Measurements from ENCODE around the gene MYH10. TPM values are rescaled to one million over a fixed set of nuclear protein-coding genes. Genes with fewer than 3 reads are reported as not detected.

The MYH10 gene
- total and polyA plus RNA-seq, 9 of the 15 experiments (the other 6 are each of a cell fraction or from before 2014, with no cell fraction given) = 16.3 to 95.3 (median 39.7) TPM

- TF ChIP-seq PHTF2 (CRISPR knock-in tag; IDR thresholded peaks at IDR 0.05) = no peak
- TF ChIP-seq ZNF778 (CRISPR knock-in tag; IDR thresholded peaks at IDR 0.05) = no peak
- TF ChIP-seq ZNF780A (CRISPR knock-in tag; IDR thresholded peaks at IDR 0.05) = no peak
- peak; percentile 50; the same call in 1 of the 2 replicates for TF ChIP-seq TOE1 (IDR thresholded peaks at IDR 0.05; ENCODE audit: borderline replicate concordance)
- no peak for TF ChIP-seq TOE1 (CRISPR knock-in tag; IDR thresholded peaks at IDR 0.05; ENCODE audit: borderline replicate concordance, low read depth)
- TF ChIP-seq NFE2L1 (tag; IDR thresholded peaks at IDR 0.05; ENCODE audit: borderline replicate concordance, low read depth) = no peak
- no peak for TF ChIP-seq RFX5 (IDR thresholded peaks at IDR 0.05; ENCODE audit: low read depth, low read length)
- TF ChIP-seq ZBTB2 (IDR thresholded peaks at IDR 0.05) = peak; percentile 87
- no peak for TF ChIP-seq FOXJ2 (tag; IDR thresholded peaks at IDR 0.05)
- TF ChIP-seq ZNF165 (CRISPR knock-in tag; IDR thresholded peaks at IDR 0.05; ENCODE audit: borderline replicate concordance) = no peak
- no peak for TF ChIP-seq ETS2 (tag; IDR thresholded peaks at IDR 0.05; ENCODE audit: borderline replicate concordance, poor library complexity, severe bottlenecking)
- no peak for TF ChIP-seq ZNF263 (CRISPR knock-in tag; IDR thresholded peaks at IDR 0.05; ENCODE audit: borderline replicate concordance)
- TF ChIP-seq HMG20B (CRISPR knock-in tag; IDR thresholded peaks at IDR 0.05) = no peak
- no peak for TF ChIP-seq MYBL2 (IDR thresholded peaks at IDR 0.05; ENCODE audit: low read depth)
- no peak for TF ChIP-seq MYBL2 (CRISPR knock-in tag; IDR thresholded peaks at IDR 0.05; ENCODE audit: borderline replicate concordance)
- TF ChIP-seq NRF1 (conservative IDR thresholded peaks at IDR 0.05 in 1 of 2, IDR thresholded peaks at IDR 0.05 in 1 of 2) = no peak
- no peak for TF ChIP-seq PCBP2 (IDR thresholded peaks at IDR 0.05; ENCODE audit: low read depth, low read length, poor library complexity, severe bottlenecking)
- peak; percentile 98 for TF ChIP-seq MECOM (CRISPR knock-in tag; IDR thresholded peaks at IDR 0.05)
- TF ChIP-seq DDX20 (tag; IDR thresholded peaks at IDR 0.05; ENCODE audit: low read depth) = no peak
- TF ChIP-seq SRSF3 (IDR thresholded peaks at IDR 0.05; ENCODE audit: insufficient read depth, low read length) = no peak
- TF ChIP-seq XRCC3 (IDR thresholded peaks at IDR 0.05) = no peak
- peak; percentile 92 for TF ChIP-seq KLF16 (IDR thresholded peaks at IDR 0.05)
- TF ChIP-seq MAFF (IDR thresholded peaks at IDR 0.05; ENCODE audit: low read length) = no peak
- TF ChIP-seq ATF1 (CRISPR knock-in tag; IDR thresholded peaks at IDR 0.05) = no peak
- TF ChIP-seq ATF1 (tag; IDR thresholded peaks at IDR 0.05) = peak; percentile 71
- peak; percentile 86; the same call in 1 of the 2 replicates for TF ChIP-seq HDAC2 (IDR thresholded peaks at IDR 0.05)
- no peak for TF ChIP-seq KAT8 (IDR thresholded peaks at IDR 0.05; ENCODE audit: low read depth)
- peak; percentile 90 for TF ChIP-seq MTA2 (IDR thresholded peaks at IDR 0.05; ENCODE audit: low read depth)
- peak; percentile 88 for TF ChIP-seq NEUROD1 (IDR thresholded peaks at IDR 0.05; ENCODE audit: borderline replicate concordance, low read depth, low read length, partially characterized antibody)
- TF ChIP-seq CTBP1 (IDR thresholded peaks at IDR 0.05; ENCODE audit: borderline replicate concordance) = peak; percentile 96
- TF ChIP-seq ARID1B (IDR thresholded peaks at IDR 0.05) = peak; percentile 98
- no peak for TF ChIP-seq ZC3H11A (IDR thresholded peaks at IDR 0.05; ENCODE audit: low read depth, low read length)
- no peak for TF ChIP-seq NELFE (IDR thresholded peaks at IDR 0.05; ENCODE audit: insufficient read depth, insufficient read length)
- no peak for TF ChIP-seq NUFIP1 (IDR thresholded peaks at IDR 0.05; ENCODE audit: partially characterized antibody)
- no peak for TF ChIP-seq ZBTB8A (IDR thresholded peaks at IDR 0.05; ENCODE audit: partially characterized antibody)
Observed at GRCh38 chr17:8532021-8532420, 98.5 kb downstream of the MYH10 start (continued).

Measured in K562 (cell line).